ENCODE results near the gene LYPD1. TPM values are rescaled to one million over a fixed set of nuclear protein-coding genes. Genes with fewer than 3 reads are reported as not detected.

LYPD1 gene
- total and polyA plus RNA-seq, 2 of the 4 experiments (the other 2 are of a cell fraction), result 66.1 to 87.6 TPM

DNA sequence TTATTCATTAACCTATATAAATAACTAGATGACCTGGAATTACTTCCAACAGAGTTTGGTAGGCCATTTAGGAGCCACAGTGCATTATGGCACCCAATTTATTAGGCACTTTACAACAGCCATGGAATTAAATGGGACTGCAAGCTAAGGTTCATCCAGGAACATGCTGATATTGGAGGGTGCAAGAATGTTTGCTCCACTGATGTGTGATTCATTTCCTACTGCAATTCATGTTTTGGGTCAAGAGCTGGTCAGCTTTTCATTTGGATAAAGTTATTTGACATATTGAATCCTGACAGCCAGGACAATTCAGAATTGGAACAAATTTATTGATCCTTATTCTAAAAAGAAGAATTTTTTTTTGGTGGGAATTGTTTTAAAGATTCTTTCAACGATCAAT, 11.8 kb upstream of the LYPD1 start:
- H2BK20ac ChIP-seq (ENCODE audit: low read depth, low read length), result 0 out of 2 replicates have a peak overlapping the region, but pooled peaks have one; percentile 58
- dilution Hi-C loops (cut with HindIII; ENCODE audit: low sequenced_read_pairs, unreplicated experiment) (no loop called here), in situ Hi-C loops (cut with MboI; ENCODE audit: low sequenced_read_pairs) (no loop called here), intact Hi-C loops (cut with micrococcal nuclease) (no loop called here)
- ATAC-seq (ENCODE audit: low read depth) (no peak), DNase-seq (peak; percentile 54)
- H2BK120ac ChIP-seq (ENCODE audit: low read depth, low read length), result no peak overlapping the region
- no peak overlapping the region for H2BK15ac ChIP-seq (ENCODE audit: low read depth, low read length)
- H4K20me1 ChIP-seq (ENCODE audit: insufficient read depth, low read length), result no peaks in the 10 kb centered on the region
- no CpG with 5 or more reads among the region's 1 CpG for WGBS, 2 experiments (ENCODE audit: extremely low coverage in 2 of 2, insufficient read length in 1 of 2)
- no peak overlapping the region for H3K56ac ChIP-seq (ENCODE audit: extremely low read depth, insufficient read depth, low read length)
- H3K79me1 ChIP-seq (ENCODE audit: low read depth in 1 of 2, low read length in 2 of 2), result peaks cover 0 to 8% of the 10 kb centered on the region in 2 experiments; a peak in 1 of 4 replicates
- H2AK9ac ChIP-seq (replicated peaks; ENCODE audit: low read depth, low read length, poor library complexity), result no peak overlapping the region
- CTCF ChIA-PET, result no interaction called here
- H2BK5ac ChIP-seq (ENCODE audit: low read depth, low read length, poor library complexity, severe bottlenecking), result no peak overlapping the region
- no peaks in the 10 kb centered on the region for H3K36me3 ChIP-seq (ENCODE audit: control insufficient read depth, insufficient read depth, low read length)
- H3K9me1 ChIP-seq (ENCODE audit: insufficient read depth, low read length), result no peaks in the 10 kb centered on the region; the same call in 1 of the 2 replicates
- no peak overlapping the region for H3K9ac ChIP-seq (ENCODE audit: low read depth, low read length)
- H2AK5ac ChIP-seq (ENCODE audit: low read depth, low read length), result no peak overlapping the region
- no peaks in the 10 kb centered on the region for H3K27me3 ChIP-seq (ENCODE audit: control insufficient read depth, insufficient read depth, low read length)
- no peak overlapping the region for H2AFZ ChIP-seq (replicated peaks; ENCODE audit: low read length, poor library complexity)
- H3K4ac ChIP-seq (ENCODE audit: low read depth, low read length), result peak overlapping the region; percentile 78; the same call in 1 of the 2 replicates
- H3K27ac ChIP-seq (ENCODE audit: insufficient read depth, low read length), result no peak overlapping the region
- no peak overlapping the region for H3K18ac ChIP-seq (ENCODE audit: low read depth, low read length)
- no peak overlapping the region for H3K23ac ChIP-seq (ENCODE audit: low read depth, low read length)
- H3K4me2 ChIP-seq (ENCODE audit: low read depth, low read length), result no peak overlapping the region
- BruUV-seq (replicated peaks), result no TSS peak
- TF ChIP-seq CEBPB (IDR thresholded peaks at IDR 0.05; ENCODE audit: low read depth, low read length), result no peak
- no peak for TF ChIP-seq SMC3 (IDR thresholded peaks at IDR 0.05; ENCODE audit: low read depth, low read length)
- no peak for TF ChIP-seq MXI1 (IDR thresholded peaks at IDR 0.05; ENCODE audit: borderline replicate concordance, low read depth, low read length)
- TF ChIP-seq, protein P1, sequence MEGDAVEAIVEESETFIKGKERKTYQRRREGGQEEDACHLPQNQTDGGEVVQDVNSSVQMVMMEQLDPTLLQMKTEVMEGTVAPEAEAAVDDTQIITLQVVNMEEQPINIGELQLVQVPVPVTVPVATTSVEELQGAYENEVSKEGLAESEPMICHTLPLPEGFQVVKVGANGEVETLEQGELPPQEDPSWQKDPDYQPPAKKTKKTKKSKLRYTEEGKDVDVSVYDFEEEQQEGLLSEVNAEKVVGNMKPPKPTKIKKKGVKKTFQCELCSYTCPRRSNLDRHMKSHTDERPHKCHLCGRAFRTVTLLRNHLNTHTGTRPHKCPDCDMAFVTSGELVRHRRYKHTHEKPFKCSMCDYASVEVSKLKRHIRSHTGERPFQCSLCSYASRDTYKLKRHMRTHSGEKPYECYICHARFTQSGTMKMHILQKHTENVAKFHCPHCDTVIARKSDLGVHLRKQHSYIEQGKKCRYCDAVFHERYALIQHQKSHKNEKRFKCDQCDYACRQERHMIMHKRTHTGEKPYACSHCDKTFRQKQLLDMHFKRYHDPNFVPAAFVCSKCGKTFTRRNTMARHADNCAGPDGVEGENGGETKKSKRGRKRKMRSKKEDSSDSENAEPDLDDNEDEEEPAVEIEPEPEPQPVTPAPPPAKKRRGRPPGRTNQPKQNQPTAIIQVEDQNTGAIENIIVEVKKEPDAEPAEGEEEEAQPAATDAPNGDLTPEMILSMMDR (conservative IDR thresholded peaks at IDR 0.05; ENCODE audit: low read depth, low read length), result no peak
- no peak for TF ChIP-seq NFE2L2 (IDR thresholded peaks at IDR 0.05; ENCODE audit: low read depth, low read length)
- TF ChIP-seq POLR2A (IDR thresholded peaks at IDR 0.05; ENCODE audit: low read depth, low read length), result no peak
- TF ChIP-seq, protein P2, sequence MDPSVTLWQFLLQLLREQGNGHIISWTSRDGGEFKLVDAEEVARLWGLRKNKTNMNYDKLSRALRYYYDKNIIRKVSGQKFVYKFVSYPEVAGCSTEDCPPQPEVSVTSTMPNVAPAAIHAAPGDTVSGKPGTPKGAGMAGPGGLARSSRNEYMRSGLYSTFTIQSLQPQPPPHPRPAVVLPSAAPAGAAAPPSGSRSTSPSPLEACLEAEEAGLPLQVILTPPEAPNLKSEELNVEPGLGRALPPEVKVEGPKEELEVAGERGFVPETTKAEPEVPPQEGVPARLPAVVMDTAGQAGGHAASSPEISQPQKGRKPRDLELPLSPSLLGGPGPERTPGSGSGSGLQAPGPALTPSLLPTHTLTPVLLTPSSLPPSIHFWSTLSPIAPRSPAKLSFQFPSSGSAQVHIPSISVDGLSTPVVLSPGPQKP (IDR thresholded peaks at IDR 0.05; ENCODE audit: borderline replicate concordance, low read depth, low read length), result no peak
- TF ChIP-seq RFX5 (IDR thresholded peaks at IDR 0.05; ENCODE audit: low read depth, low read length), result no peak
- no peak for TF ChIP-seq MAFK (IDR thresholded peaks at IDR 0.05; ENCODE audit: low read depth, low read length)
- TF ChIP-seq RCOR1 (IDR thresholded peaks at IDR 0.05; ENCODE audit: insufficient replicate concordance, low read length), result no peak
- H3K9me3 ChIP-seq (ENCODE audit: control insufficient read depth, insufficient read depth, low read length), result no peaks in the 10 kb centered on the region
- no peak overlapping the region for H4K91ac ChIP-seq (ENCODE audit: insufficient read depth, low read depth, low read length)
- no peak overlapping the region for H3K4me3 ChIP-seq (ENCODE audit: insufficient read depth, low read depth, low read length)
- H3K4me1 ChIP-seq (ENCODE audit: control insufficient read depth, insufficient read depth, low read length), result peaks cover 5% of the 10 kb centered on the region; the same call in 1 of the 2 replicates
- H3K14ac ChIP-seq (replicated peaks; ENCODE audit: low read depth, low read length), result no peak overlapping the region
- no peak overlapping the region for H4K8ac ChIP-seq (ENCODE audit: low read depth in 2 of 2, low read length in 2 of 2)
- POLR2A ChIA-PET (ENCODE audit: unreplicated experiment), result no interaction called here
- no peak overlapping the region for H4K5ac ChIP-seq (ENCODE audit: low read depth, low read length)

Measured in IMR-90 (cell line).